Right lobe of liver (tissue), 6 donors: ENCODE measurements around the gene CTF1. TPM values are rescaled to one million over a fixed set of nuclear protein-coding genes. Genes with fewer than 3 reads are reported as not detected.

ENCODE experiments used
- ATAC-seq, 4 donors: fragments of 200-7000 bp; cut with Tn5 transposase; one replicate each; pipeline ENCODE4 v1.9.1; 2020; ENCODE audit warnings: mild to moderate bottlenecking in 4 of 4, moderate library complexity in 4 of 4
- DNase-seq, 3 donors: peaks; one replicate each; pipeline ENCODE4 v3.0.0-alpha.2; 2020
- H3K27ac ChIP-seq, 3 donors: fragments of 200-600 bp; one replicate each; pipeline ENCODE4 v1.8.0; 2022
- H3K27me3 ChIP-seq, 2 donors: fragments of 200-600 bp; one replicate each; pipeline ENCODE4 v1.8.0; 2022
- H3K36me3 ChIP-seq, 4 donors: fragments of 200-600 bp; sonication (generic) in 1 of 4; one replicate each; pipeline versions ENCODE4 v1.5.1 to v1.8.0; 2017 to 2022; ENCODE audit warnings: control low read depth in 1 of 4
- H3K4me1 ChIP-seq, 4 donors: fragments of 200-600 bp; sonication (generic) in 1 of 4; one replicate each; pipeline versions ENCODE4 v1.5.1 to v1.8.0; 2017 to 2022; ENCODE audit warnings: control low read depth in 1 of 4
- H3K4me3 ChIP-seq, 3 donors: fragments of 200-600 bp; one replicate each; pipeline ENCODE4 v1.8.0; 2022
- H3K9me3 ChIP-seq, 4 donors: fragments of 200-600 bp; sonication (generic) in 1 of 4; one replicate each; pipeline versions ENCODE4 v1.5.1 to v1.8.0; 2017 to 2022; ENCODE audit warnings: control low read depth in 1 of 4
- CTCF ChIP-seq, 4 donors: fragments of 200-600 bp in 3 of 4; fragments of 450-650 bp in 1 of 4; IDR thresholded peaks; one replicate each; pipeline versions ENCODE4 v1.5.1 to v1.8.0; 2016 to 2022; ENCODE audit warnings: antibody characterized with exemption in 4 of 4, mild to moderate bottlenecking in 2 of 4
- POLR2A ChIP-seq: fragments of 450-650 bp; IDR thresholded peaks from one replicate; pipeline ENCODE4 v1.6.1; 2017; ENCODE audit warnings: antibody characterized with exemption, mild to moderate bottlenecking
- WGBS: methylation state at CpG from one replicate; pipeline ENCODE4 v1.1.6; 2018; ENCODE audit warnings: low coverage, low lambda C conversion rate; ENCODE audit not compliant: insufficient coverage; ENCODE audit errors: missing lambda C conversion rate; 5-methylcytosine and 5-hydroxymethylcytosine counted together
- intact Hi-C, 2 donors: fragments of 100-400 bp; cut with DNase I; formaldehyde crosslinking; loops; one replicate each; pipeline versions ENCODE4 v1.11.2 to v1.14.1; 2022
- total RNA-seq, 6 experiments: library from RNA; depleted of rRNA in 2 of 6; stranded (reverse); fragments of >200 nt in 2 of 6; fragmentation: NEBNext Ultra II Directional in 3 of 6; extraction: Animal tissue kit (Norgen Biotek cat#: 25700) in 3 of 6; gene quantifications; one replicate each; pipeline versions ENCODE4 v1.1.0 to v1.2.4, GENCODE V29; 2016 to 2023
- donor health status: DM: no; HTN: yes; CAD: no.
- donor health status: DM: no; HTN: no; CAD: no.
- donor health status: DM: no; HTN: no; CAD: no.
- donor health status: DM: no; HTN: yes; CAD: no.
- donor health status: DM: no; HTN: yes; CAD: no.

Gene CTF1
- total RNA-seq, 6 experiments from 2014 or later: 0.13 to 0.74 (median 0.43) TPM; not detected in 2

- WGBS: no CpG with 5 or more reads among the region's 5 CpGs
- Histone ChIP-seq H3K9me3 (no peaks in the 10 kb centered on the region), H3K4me1 (peaks cover 0 to 14% (median 7%) of the 10 kb centered on the region in 4 donors), H3K4me3 (peak overlapping the region in 1 of 3 donors; percentile 91), H3K27me3 (no peaks in the 10 kb centered on the region), H3K27ac (peak overlapping the region in 2 of 3 donors; percentile 88 to 97), H3K36me3 (no peaks in the 10 kb centered on the region)
- DNase-seq (no peak), ATAC-seq (no peak)
- TF ChIP-seq POLR2A (no peak), CTCF (IDR thresholded peaks at IDR 0.05) (no peak)
- intact Hi-C loops: no loop called here
These were observed 19.5 kb upstream of the CTF1 start for GRCh38 chr16:30876867-30877266.

GRCh38 chr16:30882429-30883310 is 13.7 kb upstream of the CTF1 start:
- no peak for DNase-seq
- Histone ChIP-seq H3K9me3 (no peaks in the 10 kb centered on the region), H3K4me3 (no peak overlapping the region), H3K4me1 (no peaks in the 10 kb centered on the region), H3K27me3 (no peaks in the 10 kb centered on the region), H3K36me3 (no peaks in the 10 kb centered on the region), H3K27ac (no peak overlapping the region)
- 80% methylated on average over 4 of the region's 4 CpGs for WGBS
- intact Hi-C loops: no loop called here
- TF ChIP-seq POLR2A (no peak), CTCF (IDR thresholded peaks at IDR 0.05) (no peak)
- ATAC-seq: no peak

DNA sequence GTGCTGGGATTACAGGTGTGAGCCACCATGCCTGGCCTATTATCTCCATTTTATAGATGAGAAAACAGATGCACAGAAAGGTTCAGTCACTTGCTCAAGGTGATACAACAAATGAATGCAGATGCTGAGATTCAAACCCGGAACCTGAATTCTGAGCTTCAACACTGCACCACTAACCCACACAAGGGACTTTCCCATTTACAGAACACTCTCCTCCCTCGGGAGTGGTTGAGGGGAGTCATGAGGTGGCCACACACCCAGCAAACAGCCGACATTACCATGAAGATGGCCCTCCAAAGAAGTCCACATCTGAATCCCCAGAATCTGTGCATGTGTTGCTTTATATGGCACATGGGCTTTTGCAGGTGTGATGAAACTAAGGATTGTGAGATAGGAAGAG is 11.7 kb upstream of the CTF1 start:
- Histone ChIP-seq H3K4me1 (no peaks in the 10 kb centered on the region), H3K27me3 (no peaks in the 10 kb centered on the region), H3K36me3 (peaks cover 0 to 6% (median 0%) of the 10 kb centered on the region in 4 donors), H3K4me3 (no peak overlapping the region), H3K9me3 (no peaks in the 10 kb centered on the region), H3K27ac (no peak overlapping the region)
- ATAC-seq: no peak
- DNase-seq: no peak
- WGBS: 92% methylated on average over 2 of the region's 3 CpGs
- TF ChIP-seq POLR2A (no peak), CTCF (IDR thresholded peaks at IDR 0.05) (no peak)
- intact Hi-C loops: no loop called here

GRCh38 chr16:30885196-30885595 is 11.2 kb upstream of the CTF1 start:
- intact Hi-C loops: no loop called here
- H3K4me3 ChIP-seq: no peak overlapping the region
- no peaks in the 10 kb centered on the region for H3K27me3 ChIP-seq
- whole genome bisulfite sequencing: 94% methylated on average over 7 of the region's 9 CpGs
- DNase-seq: no peak
- H3K27ac ChIP-seq: no peak overlapping the region
- ATAC-seq: no peak
- no peak for TF ChIP-seq CTCF (IDR thresholded peaks at IDR 0.05)
- TF ChIP-seq POLR2A: no peak
- no peaks in the 10 kb centered on the region for H3K9me3 ChIP-seq
- H3K4me1 ChIP-seq: no peaks in the 10 kb centered on the region
- H3K36me3 ChIP-seq: peaks cover 0 to 6% (median 0%) of the 10 kb centered on the region in 4 donors
